Panc1 (cell line): ENCODE results near the gene RAMP1. TPM values are rescaled to one million over a fixed set of nuclear protein-coding genes. Genes with fewer than 3 reads are reported as not detected.
A peak's percentile ranks its signal among the peaks of the same experiment; 100 is the strongest.

Source experiments
- ATAC-seq: fragments of 200-7000 bp; cut with Tn5 transposase; 2 replicates; pipeline ENCODE4 v1.9.1; 2020; ENCODE audit warnings: mild to moderate bottlenecking, moderate library complexity
- BruUV-seq: library from RNA; stranded (reverse); fragments of 400-500 nt; replicated peaks from 2 replicates; lab custom pipeline; 2021; lab: Mats Ljungman, UMichigan
- CTCF ChIA-PET: fragments of 300-600 bp; sonication (Branson Sonifier 250); formaldehyde crosslinking; loops from one replicate; lab custom pipeline; 2022; ENCODE audit warnings: antibody characterized with exemption; lab: Charles Lee
- POLR2A ChIA-PET: fragments of 300-600 bp; sonication (Branson Sonifier 250); formaldehyde crosslinking; loops from one replicate; lab custom pipeline; 2022; ENCODE audit warnings: antibody characterized with exemption; lab: Charles Lee
- DNase-seq: peaks from one replicate; pipeline ENCODE4 v3.0.0-alpha.2; 2010; ENCODE audit warnings: low read depth, low spot score
- H3K27ac ChIP-seq: 2 replicates; pipeline ENCODE4 v1.5.1; 2011; ENCODE audit warnings: mild to moderate bottlenecking, low read length, inconsistent platforms
- H3K27me3 ChIP-seq: fragments of 200-500 bp; sonication (Bioruptor generic); 2 replicates; pipeline ENCODE4 v1.6.0; 2014; ENCODE audit warnings: low read length, inconsistent platforms; ENCODE audit not compliant: control insufficient read depth, insufficient read depth
- H3K36me3 ChIP-seq: fragments of 200-500 bp; sonication (Bioruptor generic); 2 replicates; pipeline ENCODE4 v1.5.1; 2014; ENCODE audit warnings: inconsistent platforms, mild to moderate bottlenecking, low read length, moderate library complexity; ENCODE audit not compliant: control insufficient read depth, insufficient read depth
- H3K4me1 ChIP-seq: 2 replicates; pipeline ENCODE4 v1.5.1; 2011; ENCODE audit warnings: inconsistent platforms, mild to moderate bottlenecking, low read length, moderate library complexity; ENCODE audit not compliant: control insufficient read depth, insufficient read depth
- H3K4me3 ChIP-seq, 2 experiments: 2 replicates each; pipeline ENCODE4 v1.5.1; 2011 to 2012; ENCODE audit warnings: low read depth in 2 of 2, low read length in 2 of 2, mild to moderate bottlenecking in 2 of 2, inconsistent platforms in 1 of 2, moderate library complexity in 1 of 2
- H3K9me3 ChIP-seq: fragments of 200-500 bp; sonication (Bioruptor generic); 2 replicates; pipeline ENCODE4 v1.5.1; 2014; ENCODE audit warnings: low read depth, mild to moderate bottlenecking, inconsistent platforms, low read length, moderate library complexity; ENCODE audit not compliant: control insufficient read depth, insufficient read depth
- POLR2AphosphoS5 ChIP-seq: IDR thresholded peaks from 2 replicates; pipeline ENCODE4 v1.6.1; 2012; ENCODE audit warnings: mild to moderate bottlenecking, low read depth, low read length, moderate library complexity
- SIN3A ChIP-seq: IDR thresholded peaks from 2 replicates; pipeline ENCODE4 v1.6.1; 2012; ENCODE audit warnings: low read depth, mild to moderate bottlenecking, low read length, moderate library complexity, borderline replicate concordance; ENCODE audit not compliant: insufficient read depth
- TCF7L2 ChIP-seq: IDR thresholded peaks from 2 replicates; pipeline ENCODE4 v1.6.1; 2011; ENCODE audit warnings: mild to moderate bottlenecking, low read depth, low read length, inconsistent platforms
- in situ Hi-C: cut with HindIII; loops from 2 replicates; pipeline ENCODE4 v1.10.0; 2016; ENCODE audit warnings: low sequenced_read_pairs, low pct_unique_long_range_greater_than_20kb
- intact Hi-C: fragments of 100-400 bp; cut with micrococcal nuclease; formaldehyde crosslinking; loops from one replicate; pipeline ENCODE4 v1.10.0; 2022; ENCODE audit not compliant: unreplicated experiment
- total RNA-seq: library from RNA; stranded (reverse); gene quantifications from one replicate; pipeline ENCODE4 v1.2.1, GENCODE V29; 2021; ENCODE audit not compliant: unreplicated experiment
- TF ChIP-seq, protein P1 (sequence below): fragments of 450-650 bp; IDR thresholded peaks from 2 replicates; pipeline ENCODE4 v1.5.1; 2017; ENCODE audit warnings: mild to moderate bottlenecking
- TF ChIP-seq, protein P2 (sequence below), 2 experiments: IDR thresholded peaks; 2 replicates each; pipeline ENCODE4 v1.6.1; 2011 to 2012; ENCODE audit warnings: low read depth in 2 of 2, control low read depth in 1 of 2, low read length in 1 of 2, mild to moderate bottlenecking in 1 of 2, moderate library complexity in 1 of 2; ENCODE audit not compliant: insufficient read depth in 1 of 2

RAMP1 gene
- total RNA-seq, 1 experiment from 2014 or later, result 17.6 TPM

DNA sequence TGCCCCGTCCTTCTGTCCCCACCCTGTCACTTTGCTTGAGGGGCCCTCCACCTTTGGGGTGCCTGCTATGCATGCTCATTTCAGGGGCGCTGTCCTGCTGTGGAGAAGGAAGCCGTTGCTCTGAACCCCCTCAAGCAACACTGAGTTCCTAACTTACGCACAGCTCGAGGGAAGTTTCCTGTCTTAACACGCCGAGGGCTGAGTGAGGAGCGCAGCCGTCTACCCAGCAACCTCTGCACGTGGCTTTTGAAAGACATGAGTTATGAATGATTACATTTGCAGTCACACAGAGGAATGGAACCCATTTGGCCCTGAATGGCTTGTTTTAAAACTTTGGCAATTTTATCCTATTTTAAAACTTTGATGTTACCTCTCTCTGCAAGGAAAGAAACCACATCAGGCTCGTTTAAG is 14.0 kb downstream of the RAMP1 start:
- no peak for DNase-seq
- ChIA-PET CTCF (no interaction called here), POLR2A (interaction anchor here (0.6 kb wide), 1 partner anchor 241 kb away, joined by 3 read pairs; no protein-coding TSS in a partner anchor)
- intact Hi-C loops, result no loop called here
- Histone ChIP-seq H3K4me3 (no peak overlapping the region), H3K27me3 (no peaks in the 10 kb centered on the region), H3K9me3 (no peaks in the 10 kb centered on the region), H3K27ac (no peak overlapping the region; the same call in 1 of the 2 replicates), H3K36me3 (no peaks in the 10 kb centered on the region), H3K4me1 (peaks cover 16% of the 10 kb centered on the region)
- no peak for ATAC-seq
- in situ Hi-C loops, result no loop called here
- BruUV-seq, result no TSS peak
- TF ChIP-seq, protein P1, sequence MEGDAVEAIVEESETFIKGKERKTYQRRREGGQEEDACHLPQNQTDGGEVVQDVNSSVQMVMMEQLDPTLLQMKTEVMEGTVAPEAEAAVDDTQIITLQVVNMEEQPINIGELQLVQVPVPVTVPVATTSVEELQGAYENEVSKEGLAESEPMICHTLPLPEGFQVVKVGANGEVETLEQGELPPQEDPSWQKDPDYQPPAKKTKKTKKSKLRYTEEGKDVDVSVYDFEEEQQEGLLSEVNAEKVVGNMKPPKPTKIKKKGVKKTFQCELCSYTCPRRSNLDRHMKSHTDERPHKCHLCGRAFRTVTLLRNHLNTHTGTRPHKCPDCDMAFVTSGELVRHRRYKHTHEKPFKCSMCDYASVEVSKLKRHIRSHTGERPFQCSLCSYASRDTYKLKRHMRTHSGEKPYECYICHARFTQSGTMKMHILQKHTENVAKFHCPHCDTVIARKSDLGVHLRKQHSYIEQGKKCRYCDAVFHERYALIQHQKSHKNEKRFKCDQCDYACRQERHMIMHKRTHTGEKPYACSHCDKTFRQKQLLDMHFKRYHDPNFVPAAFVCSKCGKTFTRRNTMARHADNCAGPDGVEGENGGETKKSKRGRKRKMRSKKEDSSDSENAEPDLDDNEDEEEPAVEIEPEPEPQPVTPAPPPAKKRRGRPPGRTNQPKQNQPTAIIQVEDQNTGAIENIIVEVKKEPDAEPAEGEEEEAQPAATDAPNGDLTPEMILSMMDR, result no peak
- TF ChIP-seq, protein P2, sequence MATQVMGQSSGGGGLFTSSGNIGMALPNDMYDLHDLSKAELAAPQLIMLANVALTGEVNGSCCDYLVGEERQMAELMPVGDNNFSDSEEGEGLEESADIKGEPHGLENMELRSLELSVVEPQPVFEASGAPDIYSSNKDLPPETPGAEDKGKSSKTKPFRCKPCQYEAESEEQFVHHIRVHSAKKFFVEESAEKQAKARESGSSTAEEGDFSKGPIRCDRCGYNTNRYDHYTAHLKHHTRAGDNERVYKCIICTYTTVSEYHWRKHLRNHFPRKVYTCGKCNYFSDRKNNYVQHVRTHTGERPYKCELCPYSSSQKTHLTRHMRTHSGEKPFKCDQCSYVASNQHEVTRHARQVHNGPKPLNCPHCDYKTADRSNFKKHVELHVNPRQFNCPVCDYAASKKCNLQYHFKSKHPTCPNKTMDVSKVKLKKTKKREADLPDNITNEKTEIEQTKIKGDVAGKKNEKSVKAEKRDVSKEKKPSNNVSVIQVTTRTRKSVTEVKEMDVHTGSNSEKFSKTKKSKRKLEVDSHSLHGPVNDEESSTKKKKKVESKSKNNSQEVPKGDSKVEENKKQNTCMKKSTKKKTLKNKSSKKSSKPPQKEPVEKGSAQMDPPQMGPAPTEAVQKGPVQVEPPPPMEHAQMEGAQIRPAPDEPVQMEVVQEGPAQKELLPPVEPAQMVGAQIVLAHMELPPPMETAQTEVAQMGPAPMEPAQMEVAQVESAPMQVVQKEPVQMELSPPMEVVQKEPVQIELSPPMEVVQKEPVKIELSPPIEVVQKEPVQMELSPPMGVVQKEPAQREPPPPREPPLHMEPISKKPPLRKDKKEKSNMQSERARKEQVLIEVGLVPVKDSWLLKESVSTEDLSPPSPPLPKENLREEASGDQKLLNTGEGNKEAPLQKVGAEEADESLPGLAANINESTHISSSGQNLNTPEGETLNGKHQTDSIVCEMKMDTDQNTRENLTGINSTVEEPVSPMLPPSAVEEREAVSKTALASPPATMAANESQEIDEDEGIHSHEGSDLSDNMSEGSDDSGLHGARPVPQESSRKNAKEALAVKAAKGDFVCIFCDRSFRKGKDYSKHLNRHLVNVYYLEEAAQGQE (IDR thresholded peaks at IDR 0.05; ENCODE audit: insufficient read depth in 1 of 2, low read depth in 2 of 2, low read length in 1 of 2), result no peak
- no peak for TF ChIP-seq TCF7L2
- TF ChIP-seq POLR2AphosphoS5, result no peak
- no peak for TF ChIP-seq SIN3A

DNA sequence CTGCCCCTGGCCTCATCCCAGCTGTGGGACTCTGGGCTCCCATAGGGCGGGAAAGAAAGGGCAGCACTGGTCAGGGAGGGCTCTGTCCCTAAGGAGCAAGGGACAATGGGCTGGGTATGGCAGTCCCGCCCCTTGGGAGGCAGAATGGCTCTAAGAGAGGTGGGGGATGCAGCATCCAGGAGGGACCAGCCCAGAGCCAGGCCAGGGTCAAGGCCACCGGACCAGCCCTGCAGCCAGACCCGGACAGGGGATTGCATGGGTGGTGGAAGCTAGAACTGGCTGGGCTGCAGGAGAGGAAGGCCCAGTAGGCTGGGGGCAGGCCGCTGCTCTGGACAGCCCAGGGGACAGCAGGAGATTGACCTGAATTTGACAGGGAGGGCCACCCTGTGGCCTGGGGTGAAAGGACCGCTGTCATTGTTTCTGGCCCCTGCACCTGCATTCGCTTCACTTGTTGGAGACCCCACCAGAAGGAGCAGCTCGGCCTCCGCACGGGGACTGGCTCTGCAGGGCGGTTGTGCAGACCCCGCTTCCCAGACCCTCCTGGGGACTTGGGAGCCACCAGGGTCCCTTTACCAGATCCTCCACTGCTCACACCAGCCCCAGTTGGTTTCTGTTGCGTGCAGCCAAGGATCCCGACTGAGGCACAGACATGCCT is 14.6 kb downstream of the RAMP1 start:
- ChIA-PET CTCF (no interaction called here), POLR2A (no interaction called here)
- ATAC-seq, result peak; percentile 36; the same call in 1 of the 2 replicates
- intact Hi-C loops (no loop called here), in situ Hi-C loops (no loop called here)
- TF ChIP-seq, protein P1, result no peak
- TF ChIP-seq SIN3A, result no peak
- TF ChIP-seq TCF7L2, result no peak
- no peak for TF ChIP-seq POLR2AphosphoS5
- TF ChIP-seq, protein P2 (IDR thresholded peaks at IDR 0.05; ENCODE audit: insufficient read depth in 1 of 2, low read depth in 2 of 2, low read length in 1 of 2), result no peak
- H3K27me3 ChIP-seq, result no peaks in the 10 kb centered on the region
- H3K4me3 ChIP-seq, result no peak overlapping the region
- no peaks in the 10 kb centered on the region for H3K9me3 ChIP-seq
- H3K4me1 ChIP-seq, result peaks cover 19% of the 10 kb centered on the region
- BruUV-seq, result no TSS peak
- H3K36me3 ChIP-seq, result no peaks in the 10 kb centered on the region
- no peak for DNase-seq
- H3K27ac ChIP-seq, result no peak overlapping the region; the same call in 1 of the 2 replicates
